HEK293 (cell line): ENCODE data around the gene SAMM50.

ENCODE experiments used
- CTCF ChIA-PET: fragments of 350-600 bp; formaldehyde crosslinking; extraction: SDS; loops from one replicate; lab custom pipeline; 2021; ENCODE audit warnings: antibody characterized with exemption; lab: Yijun Ruan, JAX
- POLR2A ChIA-PET: fragments of 300-600 bp; formaldehyde crosslinking; extraction: SDS; loops from one replicate; lab custom pipeline; 2020; ENCODE audit warnings: antibody characterized with exemption, inconsistent platforms; lab: Yijun Ruan, JAX
- H3K27ac ChIP-seq: fragments of 200-500 bp; sonication (Bioruptor generic); 2 replicates; pipeline ENCODE4 v1.5.1; 2014; ENCODE audit warnings: low read depth, low read length, control low read depth, inconsistent platforms; ENCODE audit errors: extremely low read depth
- H3K36me3 ChIP-seq, 2 experiments: fragments of 200-500 bp in 1 of 2; sonication (Bioruptor generic) in 1 of 2; 1 replicate in 1 of 2; 2 replicates in 1 of 2; pipeline ENCODE4 v1.5.1; 2014 to 2017; ENCODE audit warnings: inconsistent platforms in 2 of 2, low read length in 2 of 2; ENCODE audit not compliant: control insufficient read depth in 2 of 2, insufficient read depth in 1 of 2
- H3K4me1 ChIP-seq: fragments of 200-500 bp; sonication (Bioruptor generic); 2 replicates; pipeline ENCODE4 v1.5.1; 2014; ENCODE audit warnings: mild to moderate bottlenecking, low read length, inconsistent platforms; ENCODE audit not compliant: control insufficient read depth, insufficient read depth
- H3K4me3 ChIP-seq: 2 replicates; pipeline ENCODE4 v1.5.1; 2011; ENCODE audit warnings: low read depth, mild to moderate bottlenecking, control low read depth, low read length, moderate library complexity
- H3K9me3 ChIP-seq: fragments of 200-500 bp; sonication (Bioruptor generic); 2 replicates; pipeline ENCODE4 v1.5.1; 2014; ENCODE audit warnings: low read depth, low read length, inconsistent platforms; ENCODE audit not compliant: control insufficient read depth, insufficient read depth
- EGR2 ChIP-seq: fragments of 450-650 bp; formaldehyde crosslinking; IDR thresholded peaks from 2 replicates; pipeline ENCODE4 v1.5.1; 2016; ENCODE audit warnings: low read depth, missing biosample characterization, missing genetic modification characterization
- GLIS2 ChIP-seq: fragments of 450-650 bp; formaldehyde crosslinking; IDR thresholded peaks from 2 replicates; pipeline ENCODE4 v1.5.1; 2016; ENCODE audit warnings: missing biosample characterization, missing genetic modification characterization
- KLF1 ChIP-seq: fragments of 450-650 bp; formaldehyde crosslinking; IDR thresholded peaks from 2 replicates; pipeline ENCODE4 v1.5.1; 2016; ENCODE audit warnings: missing biosample characterization, missing genetic modification characterization
- PRDM4 ChIP-seq: fragments of 450-650 bp; formaldehyde crosslinking; IDR thresholded peaks from 2 replicates; pipeline ENCODE4 v1.5.1; 2017; ENCODE audit warnings: missing biosample characterization, missing genetic modification characterization
- TRIM28 ChIP-seq: IDR thresholded peaks from 2 replicates; pipeline ENCODE4 v1.6.1; 2011; ENCODE audit warnings: low read length, control low read depth, borderline replicate concordance
- ZBTB20 ChIP-seq: fragments of 450-650 bp; formaldehyde crosslinking; IDR thresholded peaks from 2 replicates; pipeline ENCODE4 v1.5.1; 2016; ENCODE audit warnings: missing biosample characterization, missing genetic modification characterization
- ZBTB26 ChIP-seq: fragments of 450-650 bp; formaldehyde crosslinking; optimal IDR thresholded peaks from 2 replicates; pipeline ENCODE3; 2016; ENCODE audit warnings: missing biosample characterization, mild to moderate bottlenecking, missing genetic modification characterization
- ZBTB8A ChIP-seq: fragments of 450-650 bp; formaldehyde crosslinking; IDR thresholded peaks from 2 replicates; pipeline ENCODE4 v1.5.1; 2016; ENCODE audit warnings: missing biosample characterization, missing genetic modification characterization
- ZEB2 ChIP-seq: fragments of 450-650 bp; formaldehyde crosslinking; IDR thresholded peaks from 2 replicates; pipeline ENCODE4 v1.5.1; 2016; ENCODE audit warnings: missing biosample characterization, missing genetic modification characterization
- ZFP41 ChIP-seq: fragments of 450-650 bp; formaldehyde crosslinking; IDR thresholded peaks from 2 replicates; pipeline ENCODE4 v1.5.1; 2016; ENCODE audit warnings: missing biosample characterization, missing genetic modification characterization, borderline replicate concordance
- ZNF121 ChIP-seq: fragments of 450-650 bp; formaldehyde crosslinking; IDR thresholded peaks from 2 replicates; pipeline ENCODE4 v1.5.1; 2016; ENCODE audit warnings: missing biosample characterization, missing genetic modification characterization
- ZNF155 ChIP-seq: fragments of 450-650 bp; formaldehyde crosslinking; IDR thresholded peaks from 2 replicates; pipeline ENCODE4 v1.5.1; 2016; ENCODE audit warnings: missing biosample characterization, missing genetic modification characterization
- ZNF169 ChIP-seq: fragments of 450-650 bp; formaldehyde crosslinking; IDR thresholded peaks from 2 replicates; pipeline ENCODE4 v1.5.1; 2016; ENCODE audit warnings: missing biosample characterization, missing genetic modification characterization
- ZNF18 ChIP-seq: fragments of 450-650 bp; formaldehyde crosslinking; IDR thresholded peaks from 2 replicates; pipeline ENCODE4 v1.5.1; 2016; ENCODE audit warnings: missing biosample characterization, missing genetic modification characterization
- ZNF416 ChIP-seq: fragments of 450-650 bp; formaldehyde crosslinking; IDR thresholded peaks from 2 replicates; pipeline ENCODE4 v1.5.1; 2016; ENCODE audit warnings: missing biosample characterization, missing genetic modification characterization
- ZNF449 ChIP-seq: fragments of 450-650 bp; formaldehyde crosslinking; IDR thresholded peaks from 2 replicates; pipeline ENCODE4 v1.5.1; 2017; ENCODE audit warnings: missing biosample characterization, mild to moderate bottlenecking, missing genetic modification characterization, moderate library complexity
- ZNF48 ChIP-seq: fragments of 450-650 bp; formaldehyde crosslinking; IDR thresholded peaks from 2 replicates; pipeline ENCODE4 v1.5.1; 2016; ENCODE audit warnings: missing biosample characterization, missing genetic modification characterization
- ZNF501 ChIP-seq: fragments of 450-650 bp; formaldehyde crosslinking; IDR thresholded peaks from 2 replicates; pipeline ENCODE4 v1.5.1; 2016; ENCODE audit warnings: missing biosample characterization, missing genetic modification characterization
- ZNF510 ChIP-seq: fragments of 450-650 bp; formaldehyde crosslinking; IDR thresholded peaks from 2 replicates; pipeline ENCODE4 v1.5.1; 2018; ENCODE audit warnings: mild to moderate bottlenecking, missing genetic modification characterization, missing biosample characterization; ENCODE audit not compliant: insufficient replicate concordance
- ZNF558 ChIP-seq: fragments of 450-650 bp; formaldehyde crosslinking; IDR thresholded peaks from 2 replicates; pipeline ENCODE4 v1.5.1; 2016; ENCODE audit warnings: missing biosample characterization, missing genetic modification characterization
- ZNF560 ChIP-seq: fragments of 450-650 bp; formaldehyde crosslinking; IDR thresholded peaks from 2 replicates; pipeline ENCODE4 v1.5.1; 2017; ENCODE audit warnings: missing biosample characterization, missing genetic modification characterization, borderline replicate concordance
- ZNF626 ChIP-seq: fragments of 450-650 bp; sonication (Bioruptor Pico); formaldehyde crosslinking; IDR thresholded peaks from 2 replicates; pipeline ENCODE4 v1.5.1; 2018; ENCODE audit warnings: missing biosample characterization, missing genetic modification characterization, inconsistent platforms
- ZNF629 ChIP-seq: fragments of 450-650 bp; formaldehyde crosslinking; IDR thresholded peaks from 2 replicates; pipeline ENCODE4 v1.5.1; 2017; ENCODE audit warnings: missing biosample characterization, missing genetic modification characterization

The SAMM50 gene

GRCh38 chr22:44019846-44020245 lies 64.6 kb downstream of the SAMM50 start:
- ChIA-PET POLR2A (interaction anchor here (1.4 kb wide), 1 partner anchor 17 kb away, joined by 3 read pairs; no protein-coding TSS in a partner anchor), CTCF (interaction anchor here (1.4 to 3.4 kb wide), 2 partner anchors 27 to 61 kb away, joined by 5 to 21 read pairs; no protein-coding TSS in a partner anchor)
- peaks cover 8% of the 10 kb centered on the region for H3K4me1 ChIP-seq

GRCh38 chr22:44020981-44021380 lies 65.7 kb downstream of the SAMM50 start:
- POLR2A ChIA-PET: interaction anchor here (1.4 kb wide), 1 partner anchor 16 kb away, joined by 3 read pairs; no protein-coding TSS in a partner anchor
- TF ChIP-seq ZNF449 (tag by site-specific recombination): peak; percentile 77; the same call in 1 of the 2 replicates
- no peak for TF ChIP-seq ZFP41 (tag by site-specific recombination)
- TF ChIP-seq, all 188 proteins: peak for 1
- CTCF ChIA-PET: interaction anchor here (0.6 to 3.4 kb wide), 8 partner anchors 12 to 606 kb away, joined by 3 to 21 read pairs (median 3); no protein-coding TSS in a partner anchor
- Histone ChIP-seq H3K27ac (no peak overlapping the region), H3K36me3 (no peaks in the 10 kb centered on the region), H3K9me3 (no peaks in the 10 kb centered on the region), H3K4me1 (peaks cover 8% of the 10 kb centered on the region), H3K4me3 (no peak overlapping the region)

More at GRCh38 chr22:44019846-44020245, 64.6 kb downstream of the SAMM50 start:
- no peaks in the 10 kb centered on the region for H3K36me3 ChIP-seq
- no peaks in the 10 kb centered on the region for H3K9me3 ChIP-seq
- no peak overlapping the region for H3K27ac ChIP-seq
- TF ChIP-seq ZNF121 (peak; percentile 78; the same call in 1 of the 2 replicates), ZNF48 (tag by site-specific recombination) (no peak)
- H3K4me3 ChIP-seq: no peak overlapping the region

- ChIA-PET CTCF (no interaction called here), POLR2A (interaction anchor here (1.1 to 1.2 kb wide), 2 partner anchors 9 to 68 kb away, joined by 3 read pairs; partner anchors contain the start of gene SAMM50)
- peak overlapping the region; percentile 74; the same call in 1 of the 2 replicates for H3K27ac ChIP-seq
- no peaks in the 10 kb centered on the region for H3K9me3 ChIP-seq
- peaks cover 8% of the 10 kb centered on the region for H3K4me1 ChIP-seq
- peak overlapping the region; percentile 58 for H3K4me3 ChIP-seq
- no peaks in the 10 kb centered on the region for H3K36me3 ChIP-seq
- TF ChIP-seq GLIS2 (0 out of 2 replicates have a peak, but pooled peaks have one; percentile 16), ZNF169 (tag by site-specific recombination) (no peak), ZNF626 (tag by site-specific recombination) (no peak), KLF1 (tag by site-specific recombination) (0 out of 2 replicates have a peak, but pooled peaks have one; percentile 25), ZNF18 (tag by site-specific recombination) (no peak), ZNF501 (tag by site-specific recombination) (no peak), ZNF416 (tag by site-specific recombination) (no peak), ZNF560 (tag by site-specific recombination) (no peak), EGR2 (tag by site-specific recombination) (no peak), ZNF510 (no peak), ZBTB26 (tag by site-specific recombination) (peak; percentile 55), ZBTB20 (peak; percentile 66), ZNF155 (no peak), ZNF629 (tag by site-specific recombination) (no peak), PRDM4 (tag by site-specific recombination) (no peak), ZNF558 (tag by site-specific recombination) (no peak), ZEB2 (tag by site-specific recombination) (no peak), ZBTB8A (tag by site-specific recombination) (peak; percentile 11; the same call in 1 of the 2 replicates), TRIM28 (no peak)
Observed at GRCh38 chr22:44023404-44024287, 68.4 kb downstream of the SAMM50 start.
